GF-D8 (cell line): ENCODE measurements around the gene KRT12.
A peak's percentile ranks its signal among the peaks of the same experiment; 100 is the strongest.

ENCODE experiments used
- DNase-seq: peaks from one replicate; lab custom pipeline; 2025; lab: John Stamatoyannopoulos, UW

The KRT12 gene

DNA sequence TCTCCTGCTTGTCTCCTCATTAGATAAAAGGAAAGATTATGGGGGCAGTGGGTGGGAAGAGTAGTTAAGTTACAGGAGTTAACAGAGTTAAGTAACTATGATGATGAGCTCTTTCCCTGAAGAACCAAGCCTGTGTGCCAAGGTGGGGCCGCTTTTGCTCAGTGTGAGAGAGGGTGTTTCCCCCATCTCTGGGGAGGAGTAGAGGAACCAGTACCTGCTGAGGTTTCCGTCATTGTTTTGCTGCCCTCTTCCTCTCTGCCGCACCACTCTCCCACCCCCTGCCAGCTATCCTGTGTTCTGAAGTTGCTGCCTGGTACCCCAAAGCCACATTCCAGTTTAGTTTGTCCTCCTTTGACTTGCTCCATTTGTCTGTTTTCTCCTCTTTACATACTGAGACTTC lies 23.8 kb downstream of the KRT12 start:
- no peak for DNase-seq

DNA sequence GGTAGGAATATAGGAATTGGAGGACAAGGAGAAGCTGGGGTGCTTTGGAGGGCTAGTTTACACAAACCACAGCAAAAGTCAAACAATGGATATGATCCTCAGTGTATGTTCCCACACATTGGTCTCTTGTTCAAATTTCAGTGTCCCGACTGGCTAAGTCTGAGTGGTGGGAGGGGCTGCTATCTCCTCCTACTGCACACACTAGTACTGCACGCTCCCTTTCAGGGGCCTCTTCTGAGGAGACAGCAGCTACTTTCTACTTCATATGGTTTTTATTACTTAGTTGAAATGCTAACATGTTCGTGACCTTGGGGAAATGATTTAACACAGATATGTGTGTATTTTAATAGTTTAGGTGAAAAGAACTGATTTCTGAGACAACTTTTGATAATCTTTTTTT lies 25.8 kb downstream of the KRT12 start:
- no peak for DNase-seq

DNA sequence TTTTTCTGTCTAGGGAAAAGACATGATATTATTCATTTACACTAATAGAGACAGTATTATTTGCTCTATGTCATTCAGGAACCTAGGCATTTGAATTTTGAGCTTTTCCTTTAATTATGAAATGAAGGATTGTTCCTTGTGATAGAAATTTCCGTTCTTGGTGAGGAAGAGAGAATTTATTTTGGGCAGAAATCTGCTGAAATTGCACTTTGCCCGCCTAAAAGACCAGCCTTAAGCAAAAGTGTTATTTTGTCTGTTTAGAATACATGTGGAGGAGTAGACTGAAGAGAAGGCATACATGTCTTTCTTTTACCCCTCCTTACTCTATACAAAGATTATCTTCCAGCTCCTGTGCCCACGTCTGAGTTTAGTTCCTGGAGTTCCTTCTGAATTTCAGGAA lies 27.8 kb downstream of the KRT12 start:
- DNase-seq = no peak

DNA sequence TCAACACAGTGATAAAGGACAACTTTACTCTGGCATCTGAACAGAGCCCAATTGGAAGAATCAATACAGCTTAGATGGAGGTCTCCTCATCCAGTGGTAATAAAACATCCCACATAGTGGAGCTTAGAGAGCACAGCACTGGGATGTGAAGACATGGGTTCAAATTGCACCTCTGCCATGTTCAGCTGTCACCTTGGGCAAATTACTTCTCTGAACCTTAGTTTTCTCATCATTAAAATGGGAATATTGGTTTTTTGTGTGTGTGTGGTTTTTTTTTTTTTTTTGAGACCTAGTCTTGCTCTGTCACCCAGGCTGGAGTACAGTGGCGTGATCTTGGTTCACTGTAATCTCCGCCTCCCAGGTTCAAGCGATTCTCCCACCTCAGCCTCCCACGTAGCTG lies 31.0 kb downstream of the KRT12 start:
- no peak for DNase-seq

DNA sequence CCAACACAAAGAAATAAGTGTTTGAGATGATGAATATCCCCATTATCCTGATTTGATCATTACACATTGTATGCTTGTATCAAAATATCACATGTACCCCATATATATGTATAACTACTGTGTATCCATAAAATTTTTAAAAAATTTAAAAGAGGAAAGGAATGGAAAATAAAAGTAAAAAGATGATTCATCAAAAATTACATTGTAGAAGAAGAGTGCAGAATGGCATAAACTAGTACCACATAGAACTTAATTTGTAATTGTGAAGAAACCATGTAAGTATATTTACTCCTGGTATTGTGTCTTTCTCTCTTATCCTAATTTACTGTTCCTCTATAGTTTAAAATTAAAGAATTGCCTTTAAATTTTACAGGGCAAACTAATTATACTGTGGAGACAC lies 33.1 kb downstream of the KRT12 start:
- no peak for DNase-seq

DNA sequence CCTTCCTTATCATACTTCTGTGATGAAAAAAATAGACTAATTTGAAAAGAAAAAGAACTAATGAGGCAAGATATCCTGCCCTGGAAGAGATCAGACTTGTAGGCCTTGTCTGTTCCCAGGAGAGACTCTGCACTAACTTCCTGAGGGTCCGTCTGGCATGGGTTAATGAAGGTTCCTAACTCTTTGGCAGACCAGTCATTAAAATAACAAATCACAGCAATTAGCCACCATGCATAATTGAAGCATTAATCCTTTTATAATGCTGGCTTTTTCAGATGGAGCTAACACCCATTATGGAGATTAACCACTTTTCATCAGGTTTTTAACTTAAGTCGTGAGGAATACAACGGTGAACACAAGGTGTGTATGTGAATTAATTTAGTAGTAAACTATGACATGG lies 34.2 kb downstream of the KRT12 start:
- DNase-seq = no peak

DNA sequence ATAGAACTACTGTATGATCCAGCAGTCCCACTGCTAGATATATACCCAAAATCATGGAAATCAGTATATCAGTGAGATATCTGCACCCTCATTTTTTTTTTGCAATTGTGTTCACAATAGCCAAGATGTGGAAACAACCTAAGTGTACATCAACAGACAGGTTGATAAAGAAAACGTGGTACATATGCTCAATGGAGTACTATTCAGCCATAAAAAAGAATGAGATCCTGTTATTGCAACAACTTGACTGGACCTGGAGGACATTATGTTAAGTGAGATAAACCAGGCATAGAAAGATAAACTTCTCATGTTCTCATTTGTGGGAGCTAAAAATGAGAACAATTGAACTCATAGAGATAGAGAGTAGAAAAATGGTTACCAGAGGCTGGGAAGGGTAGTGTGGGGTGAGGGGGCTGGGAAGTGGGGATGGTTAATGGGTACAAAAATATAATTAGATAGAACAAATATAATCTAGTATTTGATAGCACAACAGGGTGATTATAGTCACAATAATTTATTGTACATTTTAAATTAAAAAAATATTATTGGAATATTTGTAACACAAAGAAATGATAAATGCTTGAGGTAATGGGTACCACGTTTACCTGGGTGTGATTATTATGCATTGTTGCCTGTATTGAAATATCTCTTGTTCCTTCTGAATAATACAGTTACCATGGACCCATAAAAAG lies 36.8 kb downstream of the KRT12 start:
- no peak for DNase-seq

DNA sequence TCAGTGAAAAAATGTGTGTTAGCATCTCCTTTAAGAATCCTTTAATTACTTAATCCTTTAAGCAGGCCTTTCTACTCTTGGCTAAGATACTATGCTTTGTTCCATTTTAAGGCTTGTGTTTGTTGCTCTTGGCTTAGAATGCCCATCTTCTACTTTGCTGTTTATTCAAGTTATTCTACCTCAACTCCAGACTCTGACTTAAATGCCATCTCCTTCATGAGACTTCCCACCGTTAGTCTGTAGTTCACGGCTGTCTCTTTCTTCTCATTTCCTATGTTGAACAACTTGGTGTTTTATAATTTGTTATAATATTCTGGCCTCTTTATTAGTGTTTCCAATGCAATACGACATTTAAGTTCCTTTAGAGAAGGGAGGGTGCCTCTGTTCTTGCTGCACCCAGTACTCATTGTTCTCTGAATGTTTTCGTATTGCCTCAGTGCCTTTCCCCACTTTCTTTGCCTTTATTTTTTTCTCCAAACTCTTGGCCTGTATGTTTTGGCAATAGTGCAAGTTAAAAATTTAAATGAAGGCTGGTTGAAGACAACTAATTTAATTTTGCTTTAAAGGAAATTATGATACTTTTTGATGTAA lies 38.5 kb downstream of the KRT12 start:
- DNase-seq = no peak

DNA sequence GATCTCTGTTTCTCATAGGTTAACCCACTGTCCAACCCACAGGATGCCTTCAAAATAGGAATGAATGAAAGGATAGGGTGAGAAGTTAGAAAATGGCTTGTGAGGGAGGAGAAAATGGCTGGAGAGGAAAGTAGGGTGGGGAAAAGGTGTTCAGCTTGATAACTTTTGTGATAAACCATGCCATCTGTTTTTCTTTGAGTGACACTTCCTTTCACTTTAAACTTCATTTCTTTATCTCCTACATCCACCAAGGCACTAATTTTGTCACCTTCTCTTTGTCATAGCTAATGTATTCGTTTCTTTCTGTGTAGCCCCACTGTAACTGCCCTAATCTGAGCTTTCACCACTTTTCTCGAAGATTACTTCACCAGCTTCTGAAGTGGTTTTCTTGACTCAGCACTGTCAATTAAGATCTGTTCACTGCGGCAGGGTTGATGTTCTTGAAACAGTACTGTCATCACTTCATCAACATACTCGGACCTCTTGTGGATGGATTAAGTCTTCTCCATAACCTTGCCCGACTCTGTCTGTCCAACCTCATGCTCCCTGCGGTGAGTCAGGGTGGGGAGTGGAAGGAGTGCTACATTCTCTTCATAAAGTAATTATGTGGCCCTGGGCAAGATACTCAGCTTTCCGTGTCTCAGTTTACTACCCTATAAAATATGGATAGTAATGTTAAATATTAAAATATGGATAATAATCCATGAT lies 39.1 kb downstream of the KRT12 start:
- DNase-seq = no peak

DNA sequence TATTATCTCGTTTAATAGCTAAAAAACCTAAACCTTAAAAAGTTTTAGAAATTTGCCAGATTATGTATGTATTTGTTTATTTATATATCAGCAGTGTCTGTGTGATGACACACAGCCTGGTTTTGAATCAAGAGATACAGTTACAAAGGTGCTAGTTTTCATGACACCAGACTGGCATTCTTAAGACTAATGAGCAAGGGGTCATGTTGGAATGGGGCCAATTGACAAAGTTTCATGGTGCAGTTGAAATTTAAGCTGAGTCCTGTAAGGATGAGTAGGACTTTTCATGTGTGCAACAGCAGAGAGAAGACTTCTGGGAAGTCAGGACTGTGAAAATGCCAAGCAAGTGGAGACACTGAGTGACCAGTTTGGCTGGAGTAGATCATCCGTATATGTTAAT lies 41.4 kb downstream of the KRT12 start:
- no peak for DNase-seq

DNA sequence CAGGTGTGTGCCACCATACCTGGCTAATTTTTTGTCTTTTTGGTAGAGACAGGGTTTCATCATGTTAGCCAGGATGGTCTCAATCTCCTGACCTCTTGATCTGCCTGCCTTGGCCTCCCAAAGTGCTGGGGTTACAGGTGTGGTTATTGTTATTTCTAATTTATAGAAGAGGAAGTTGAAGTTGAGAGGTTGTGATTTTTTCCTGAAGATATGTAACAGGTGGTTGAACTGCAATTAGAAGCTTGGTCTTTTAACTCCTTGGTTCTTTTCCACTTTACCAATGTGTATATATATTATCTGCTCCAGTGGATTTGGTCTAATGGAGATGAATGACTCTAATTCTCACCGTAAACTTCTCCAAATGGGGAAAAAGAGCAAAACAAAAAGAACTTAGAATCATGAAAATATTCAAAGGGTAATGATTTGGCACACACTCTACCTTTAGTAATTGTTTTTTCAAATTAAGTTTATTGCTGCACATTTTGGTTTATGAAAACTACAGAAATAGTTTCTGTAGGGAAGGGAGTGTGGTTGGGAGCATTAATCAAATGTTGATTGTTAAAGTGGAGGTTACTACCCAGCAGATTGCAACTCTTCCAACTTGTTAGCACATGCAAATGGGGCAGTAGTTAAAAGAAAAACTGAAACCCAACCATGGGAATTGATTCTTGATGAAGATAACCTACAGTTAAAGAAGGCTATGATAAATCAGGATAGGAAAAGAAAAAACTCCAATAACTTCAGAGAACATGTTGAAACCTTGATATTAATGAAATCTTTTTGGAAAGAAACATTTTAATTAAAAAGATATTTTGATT lies 42.8 kb downstream of the KRT12 start:
- no peak for DNase-seq

DNA sequence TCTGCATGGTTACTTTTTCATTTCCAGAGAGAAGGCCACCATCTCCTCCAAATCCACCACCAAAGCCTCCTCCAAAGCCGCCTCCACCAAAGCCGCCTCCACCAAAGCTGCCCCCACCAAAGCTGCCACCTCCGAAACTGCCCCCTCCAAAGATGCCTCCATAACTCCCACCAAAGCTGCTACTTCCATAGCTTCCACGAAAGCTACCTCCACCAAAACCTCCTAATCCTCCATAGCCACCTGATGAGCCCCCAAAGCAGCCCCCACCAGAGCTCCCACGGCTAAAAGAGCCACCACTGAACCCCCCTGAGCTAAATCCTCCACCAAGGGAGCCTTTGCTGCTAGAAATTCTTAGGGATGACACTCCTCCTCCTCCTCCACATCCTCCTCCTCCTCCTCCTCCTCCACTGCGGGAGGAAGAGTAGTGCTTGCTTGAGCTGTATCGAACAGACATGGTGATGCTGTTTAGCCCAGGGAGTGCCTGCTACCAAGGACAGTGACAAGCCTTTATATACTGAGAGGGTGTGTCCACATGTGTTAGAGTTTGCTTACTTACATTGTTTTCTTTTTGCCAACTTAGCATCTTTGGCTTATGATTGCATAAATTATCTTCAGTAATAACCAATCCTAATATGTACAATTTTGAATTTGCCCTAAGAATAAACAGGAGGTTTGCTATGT lies 44.8 kb downstream of the KRT12 start, which contains the start of gene KRT10:
TSS of gene KRT10 (minus strand) at position 483 of the 681 bp plus-strand sequence. CDS start at position 454, 29 bp downstream.
- DNase-seq = no peak

DNA sequence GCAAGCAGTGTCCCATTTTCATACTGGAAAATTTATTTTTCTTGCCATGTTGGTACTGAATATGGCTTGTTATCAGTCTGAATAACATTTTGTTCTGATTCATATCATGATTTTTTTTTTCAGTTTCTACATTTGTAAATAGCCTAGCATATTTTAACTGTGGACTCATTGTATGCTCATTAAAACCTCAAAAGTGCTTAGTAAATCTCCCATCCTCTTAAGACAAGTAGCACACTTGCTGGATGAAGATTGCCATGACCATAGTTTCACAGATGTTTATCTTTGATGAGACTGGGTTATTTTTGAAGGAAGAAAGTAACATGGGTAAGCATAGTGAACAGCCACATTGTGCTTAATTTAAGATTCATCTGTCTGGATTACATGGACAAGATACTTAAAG lies 45.5 kb downstream of the KRT12 start:
- no peak for DNase-seq

DNA sequence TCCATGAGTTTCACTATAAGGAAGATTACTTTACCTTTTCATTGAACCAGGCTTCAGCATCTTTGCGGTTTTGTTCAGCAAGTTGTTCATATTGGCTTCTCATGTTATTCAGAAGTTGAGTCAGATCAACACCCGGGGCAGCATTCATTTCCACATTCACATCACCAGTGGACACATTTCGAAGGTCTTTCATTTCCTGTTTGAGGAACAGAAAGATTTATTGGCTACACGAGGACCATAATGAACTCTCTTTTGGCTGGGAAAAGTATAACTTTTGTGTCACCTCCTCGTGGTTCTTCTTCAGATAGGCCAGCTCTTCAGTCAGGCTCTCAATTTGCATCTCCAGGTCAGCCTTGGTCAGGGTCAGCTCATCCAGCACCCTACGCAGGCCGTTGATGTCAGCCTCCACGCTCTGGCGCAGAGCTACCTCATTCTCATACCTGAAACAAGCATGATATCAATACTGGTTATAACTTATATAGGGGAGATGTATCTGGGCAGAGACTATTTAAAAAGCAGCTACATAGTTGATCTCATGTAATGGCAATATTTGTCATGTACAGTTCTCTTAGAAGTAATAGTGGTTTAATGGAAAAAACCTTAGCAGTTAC lies 46.7 kb downstream of the KRT12 start:
- no peak for DNase-seq

DNA sequence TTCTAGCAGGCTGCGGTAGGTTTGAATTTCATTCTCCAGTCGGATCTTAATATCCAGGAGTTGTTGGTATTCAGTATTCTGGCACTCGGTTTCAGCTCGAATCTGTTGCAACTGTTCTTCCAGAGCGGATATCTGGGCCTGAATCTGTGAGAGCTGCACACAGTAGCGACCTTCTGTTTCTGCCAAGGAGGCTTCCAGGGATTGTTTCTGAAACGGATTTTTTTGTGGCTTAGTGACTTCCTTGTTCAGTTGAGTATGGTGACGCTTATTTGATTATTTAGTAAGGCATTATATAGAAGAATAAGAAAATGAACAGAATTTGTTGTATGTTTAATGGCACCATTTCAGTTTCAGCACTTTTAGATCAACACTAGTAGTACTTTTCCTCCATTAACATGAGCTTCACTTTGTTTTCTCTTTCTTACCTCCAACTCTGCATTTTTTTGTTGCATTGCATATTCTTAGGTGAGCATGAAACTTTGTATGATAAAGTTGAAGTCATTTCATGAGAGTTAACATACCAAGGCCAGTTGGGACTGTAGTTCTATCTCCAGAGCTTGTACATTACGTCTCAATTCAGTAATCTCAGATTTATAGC lies 47.4 kb downstream of the KRT12 start:
- DNase-seq = peak; percentile 7

DNA sequence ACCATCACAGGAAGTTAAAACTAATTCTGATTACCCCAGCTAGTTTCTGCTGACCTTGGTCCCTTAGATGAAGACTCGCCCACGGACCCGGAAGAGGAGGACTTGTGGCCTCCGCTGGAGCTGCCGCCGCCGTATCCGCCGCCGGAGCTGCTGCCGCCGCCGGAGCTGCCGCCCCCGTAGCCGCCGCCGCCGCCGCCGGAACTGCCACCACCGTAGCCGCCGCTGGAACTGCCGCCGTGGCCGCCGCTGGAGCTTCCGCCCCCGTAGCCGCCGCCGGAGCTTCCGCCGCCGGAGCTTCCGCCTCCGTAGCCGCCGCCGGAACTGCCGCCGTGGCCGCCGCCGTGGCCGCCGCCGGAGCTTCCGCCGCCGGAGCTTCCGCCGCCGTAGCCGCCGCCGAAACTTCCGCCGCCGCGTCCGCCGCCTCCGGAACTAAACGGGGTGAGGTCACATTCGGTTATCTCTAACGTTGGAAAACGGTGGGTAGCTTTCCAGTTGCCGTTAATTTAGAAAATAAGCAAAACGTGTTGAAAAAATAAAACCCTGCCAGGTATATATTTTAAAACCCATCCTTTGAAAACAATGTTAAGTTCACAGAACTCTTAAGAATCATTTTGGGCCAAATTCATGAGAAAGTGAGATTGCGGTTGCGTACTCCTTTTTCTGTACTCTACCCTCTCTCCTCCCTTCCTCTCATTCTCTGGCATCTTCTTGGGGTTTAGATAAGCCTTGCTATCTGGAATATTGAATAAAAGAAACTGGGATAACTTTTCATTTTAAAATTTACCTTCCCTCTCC lies 48.1 kb downstream of the KRT12 start:
- DNase-seq = peak; percentile 54

DNA sequence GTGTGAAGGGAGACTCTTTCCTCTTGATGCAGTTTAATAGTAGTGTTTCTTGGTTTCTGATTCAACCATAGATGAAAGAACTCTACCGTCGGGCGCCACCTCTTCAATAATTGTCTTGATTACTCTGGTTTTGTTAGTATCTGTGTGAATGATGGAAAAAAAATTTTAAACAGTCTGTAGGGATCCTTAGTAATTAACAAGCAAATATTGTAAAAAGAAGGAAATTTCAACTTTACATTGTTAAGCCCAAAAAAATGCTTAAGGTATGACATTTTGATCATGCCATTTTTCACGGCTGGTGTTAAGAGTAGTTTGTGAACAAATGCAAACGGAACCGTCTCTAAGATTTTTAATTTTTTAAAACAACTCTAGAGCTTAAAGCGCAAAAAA lies 48.7 kb downstream of the KRT12 start:
- no peak for DNase-seq

DNA sequence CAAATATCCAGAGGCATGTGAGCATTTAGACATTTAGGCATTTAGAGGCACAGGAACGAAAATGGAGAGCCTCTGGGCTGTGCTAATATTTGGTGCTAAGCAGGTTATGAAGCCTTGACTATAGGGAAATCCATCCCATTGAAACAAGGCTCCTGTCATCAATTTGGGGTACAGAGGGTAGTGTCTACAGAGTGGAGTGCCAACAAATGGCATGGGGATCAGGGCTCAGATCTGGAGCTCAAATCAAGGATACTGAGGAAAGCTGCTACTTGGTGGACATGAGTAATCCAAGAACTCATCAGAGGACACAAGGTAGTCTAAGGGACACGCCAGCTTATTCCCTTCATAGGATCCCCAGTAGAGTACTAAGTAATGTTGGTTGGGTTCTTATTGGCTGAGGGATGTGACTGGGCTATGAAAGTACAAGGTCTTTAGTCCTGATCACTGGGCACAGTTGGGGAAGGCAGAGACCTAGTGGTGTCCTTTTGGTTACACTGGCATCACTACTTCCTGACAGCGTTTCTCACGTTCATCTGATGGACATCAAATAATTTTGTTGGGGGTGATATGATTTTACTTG lies 49.8 kb downstream of the KRT12 start:
- no peak for DNase-seq

DNA sequence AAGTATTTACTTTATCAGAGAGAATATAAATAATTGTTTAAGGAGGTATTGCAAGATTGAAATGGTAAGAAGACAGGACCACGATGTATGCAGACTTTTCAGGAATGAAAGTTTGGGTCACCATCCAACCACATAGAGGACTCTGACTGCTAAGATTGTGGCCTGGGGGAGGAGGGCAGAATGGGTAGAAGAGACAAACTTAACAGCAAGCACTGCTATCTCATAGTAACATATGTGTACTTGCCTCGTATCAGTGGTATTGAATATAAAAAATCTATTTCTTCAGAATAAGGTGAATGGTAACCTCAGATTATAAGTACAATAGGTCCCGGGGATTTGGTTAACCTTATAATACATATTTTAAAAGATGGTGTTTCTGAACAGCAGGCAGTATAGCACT lies 50.5 kb downstream of the KRT12 start:
- DNase-seq = no peak

DNA sequence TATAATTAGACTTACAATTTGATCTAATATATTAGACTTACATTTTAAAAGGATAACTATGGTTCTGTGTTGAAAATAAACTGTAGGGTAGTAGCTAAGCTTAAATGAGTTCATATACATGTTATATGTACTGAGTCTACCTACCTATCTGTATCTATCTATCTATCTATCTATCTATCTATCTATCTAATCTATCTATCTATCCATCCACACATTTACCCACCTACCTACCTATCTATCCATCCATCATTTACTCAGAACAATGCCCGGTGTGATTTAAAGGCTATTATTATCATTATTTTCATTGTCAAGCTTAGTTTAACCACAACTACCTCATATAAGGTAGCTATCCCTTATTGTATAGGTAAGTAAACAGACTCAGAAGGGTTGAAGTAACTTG lies 51.6 kb downstream of the KRT12 start:
- DNase-seq = no peak
